Epithelial cell of esophagus (primary cell): Measurements from ENCODE around the gene SAFB.
"Not testable (repeated sequence)": the region's sequence is repeated elsewhere in the genome, so short reads cannot be mapped to it uniquely, and the experiment has no call there.

Experiments used
- DNase-seq: peaks from one replicate; pipeline ENCODE4 v3.0.0; 2010; ENCODE audit warnings: low read depth
- H3K4me3 ChIP-seq: 2 replicates; pipeline ENCODE4 v1.5.1; 2011; ENCODE audit warnings: mild to moderate bottlenecking, low read length, control low read depth
- CTCF ChIP-seq: IDR thresholded peaks from 2 replicates; pipeline ENCODE4 v1.5.1; 2011; ENCODE audit warnings: low read depth, mild to moderate bottlenecking, low read length, control low read depth, inconsistent platforms; ENCODE audit not compliant: insufficient read depth; ENCODE audit errors: missing control alignments

SAFB gene

GRCh38 chr19:5698635-5699422 lies 75.9 kb downstream of the SAFB start:
- TF ChIP-seq CTCF, result no peak
- no peak overlapping the region for H3K4me3 ChIP-seq

GRCh38 chr19:5700455-5701092 lies 77.7 kb downstream of the SAFB start:
- H3K4me3 ChIP-seq, result no peak overlapping the region
- no peak for DNase-seq
- TF ChIP-seq CTCF, result no peak

More at GRCh38 chr19:5698635-5699422, 75.9 kb downstream of the SAFB start:
- DNase-seq, result no peak

- H3K4me3 ChIP-seq, DNase-seq: not testable (repeated sequence)
Observed at GRCh38 chr19:5702053-5702410, 79.1 kb downstream of the SAFB start.

DNA sequence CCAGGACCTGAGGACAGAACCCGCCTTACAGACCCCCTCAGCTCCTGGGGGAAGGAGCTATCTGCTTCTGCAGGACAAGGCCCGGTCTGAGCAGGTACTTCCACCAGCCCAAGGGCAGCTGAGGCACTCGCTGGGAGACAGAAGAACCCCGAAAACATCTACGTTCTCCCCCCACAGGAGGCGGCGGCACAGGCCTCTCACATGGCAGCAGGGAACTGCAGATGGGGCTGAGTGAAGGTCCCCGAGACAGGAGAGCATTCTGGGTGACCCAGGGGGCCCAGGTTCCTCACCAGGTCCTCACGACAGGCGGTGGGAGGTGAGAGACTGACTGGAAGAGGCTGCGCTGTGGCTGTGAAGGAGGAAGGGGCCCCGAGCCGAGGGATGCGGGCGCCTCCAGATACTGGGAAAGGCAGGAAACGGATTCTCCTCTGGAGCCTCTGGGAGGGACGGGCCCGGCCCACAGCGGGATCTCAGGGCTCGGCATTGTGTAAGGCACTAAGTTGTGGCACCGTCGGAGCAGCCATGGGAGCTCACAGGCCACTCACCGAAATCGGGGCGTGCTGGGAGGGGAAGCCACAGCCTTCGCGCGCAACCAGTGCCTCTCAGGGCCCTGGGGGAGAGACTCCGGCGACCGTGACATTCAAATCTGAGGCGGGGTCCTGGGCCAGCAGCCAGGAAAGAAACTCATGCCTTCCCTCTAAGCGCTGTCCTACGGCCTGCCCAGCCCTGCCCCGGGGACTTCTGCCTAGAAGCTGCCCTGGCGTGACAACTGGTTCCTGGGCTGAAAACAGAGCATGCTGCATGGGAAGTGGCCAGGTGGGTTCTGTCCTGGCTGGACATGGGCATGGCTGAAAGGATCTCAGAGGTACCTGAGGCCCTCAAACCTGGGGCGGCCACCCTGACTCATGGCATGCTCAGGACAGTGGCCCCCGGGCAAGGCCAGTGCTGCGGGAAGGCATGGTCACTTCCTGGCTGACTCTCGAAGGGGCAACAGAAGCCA lies 81.2 kb downstream of the SAFB start:
- H3K4me3 ChIP-seq, result no peak overlapping the region
- DNase-seq, result no peak
- no peak for TF ChIP-seq CTCF

DNA sequence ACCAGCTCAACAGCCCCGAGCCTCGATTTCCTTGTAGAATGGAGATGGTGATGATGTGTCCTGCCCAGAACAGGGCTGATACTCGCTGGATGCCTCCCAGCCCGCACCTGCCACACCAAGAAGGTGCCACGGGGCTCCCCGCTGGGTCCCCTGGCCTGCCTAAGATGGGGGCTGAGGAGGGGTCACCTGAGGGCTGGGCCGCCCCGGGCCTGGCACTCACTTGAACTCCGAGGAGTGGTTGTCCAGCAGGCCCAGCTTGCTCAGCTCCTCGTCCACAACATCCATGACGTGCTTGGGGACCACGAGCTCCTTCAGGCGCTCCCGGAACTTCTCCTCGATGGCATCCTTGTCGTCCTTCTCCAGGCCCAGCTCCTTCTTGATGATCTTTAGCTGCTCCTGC lies 82.7 kb downstream of the SAFB start:
- TF ChIP-seq CTCF, result no peak
- no peak overlapping the region for H3K4me3 ChIP-seq
- no peak for DNase-seq

DNA sequence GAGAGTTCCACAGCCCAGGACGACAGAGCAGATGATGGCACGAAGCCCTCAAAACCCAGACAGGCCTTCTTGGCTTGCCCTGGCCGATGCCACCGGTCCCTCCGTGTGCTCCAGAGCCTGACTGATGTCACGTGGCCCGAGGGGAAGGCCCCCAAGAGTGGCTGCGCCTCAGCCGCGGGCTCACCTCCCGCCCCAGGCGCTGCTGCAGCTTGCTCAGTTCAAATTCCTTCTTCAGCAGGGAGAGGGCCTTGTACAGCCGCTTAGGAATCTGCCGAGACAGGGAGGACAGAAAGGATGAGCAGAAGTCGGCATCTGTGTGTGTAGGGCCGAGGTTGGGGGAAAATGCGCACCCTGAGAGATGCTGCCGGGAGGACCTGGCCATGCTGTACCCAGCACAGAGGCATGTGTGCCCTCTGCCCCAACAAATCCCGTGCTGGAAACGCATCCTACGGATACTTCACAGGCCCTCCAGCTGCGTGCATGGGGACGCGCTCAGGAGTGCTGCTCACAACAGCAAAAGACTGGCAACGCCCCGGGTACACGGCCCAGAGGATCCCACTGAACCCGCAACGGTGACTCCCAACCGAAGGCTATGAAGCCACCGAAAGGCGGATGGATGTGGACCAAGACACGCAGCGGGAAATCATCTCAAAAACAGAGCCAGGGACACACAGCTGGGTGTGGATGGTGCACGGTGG lies 84.1 kb downstream of the SAFB start:
- no peak for DNase-seq
- H3K4me3 ChIP-seq, result no peak overlapping the region
- TF ChIP-seq CTCF, result no peak
